GM12892 (cell line): ENCODE measurements around the gene ARHGAP32.

Experiments
- DNase-seq: peaks from one replicate; pipeline ENCODE4 v3.0.0; 2011; ENCODE audit not compliant: insufficient read length
- FAIRE-seq: peaks from 2 replicates; lab custom pipeline; 2011; peaks lifted over from hg19 to GRCh38; lab: Jason Lieb, UNC
- POLR2A ChIP-seq: IDR thresholded peaks from 2 replicates; pipeline ENCODE4 v1.6.1; 2011; ENCODE audit warnings: low read depth, low read length, control low read depth
- POLR2AphosphoS5 ChIP-seq: IDR thresholded peaks from 2 replicates; pipeline ENCODE4 v1.6.1; 2011; ENCODE audit warnings: low read depth, low read length, control low read depth
- TAF1 ChIP-seq: IDR thresholded peaks from 2 replicates; pipeline ENCODE4 v1.6.1; 2011; ENCODE audit warnings: low read depth, mild to moderate bottlenecking, control low read depth, low read length, borderline replicate concordance

ARHGAP32 gene

GRCh38 chr11:129222158-129222557 lies 30.0 kb upstream of the ARHGAP32 start:
- DNase-seq (no peak), FAIRE-seq (no peak)
- TF ChIP-seq POLR2AphosphoS5 (no peak), TAF1 (no peak), POLR2A (no peak)

- TF ChIP-seq TAF1: no peak
- TF ChIP-seq POLR2AphosphoS5: no peak
- no peak for TF ChIP-seq POLR2A
- no peak for DNase-seq
- no peak for FAIRE-seq
These were observed 23.6 kb upstream of the ARHGAP32 start for GRCh38 chr11:129215506-129216245.

- TF ChIP-seq POLR2A (no peak), TAF1 (no peak), POLR2AphosphoS5 (no peak)
- FAIRE-seq (no peak), DNase-seq (no peak)
These were observed 22.7 kb upstream of the ARHGAP32 start for GRCh38 chr11:129214710-129215295.

DNA sequence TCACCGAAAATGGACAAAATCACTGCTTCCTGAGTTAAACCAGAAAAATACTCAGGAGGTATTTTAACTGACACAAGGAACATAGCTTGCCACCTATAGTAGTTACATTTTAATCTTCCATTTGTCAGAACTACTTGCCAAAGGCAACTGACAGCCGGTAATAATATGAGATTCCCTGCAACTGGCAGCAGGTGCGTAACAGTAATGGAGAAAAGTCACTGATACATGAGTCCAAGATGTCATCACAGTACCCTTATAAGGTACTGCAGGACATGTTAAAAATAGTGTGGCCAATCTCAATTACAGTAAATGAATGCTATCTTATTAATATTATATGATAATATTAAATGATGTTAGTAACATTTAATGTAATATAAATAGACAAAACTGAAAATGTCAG lies 21.1 kb upstream of the ARHGAP32 start:
- DNase-seq: no peak
- no peak for FAIRE-seq
- TF ChIP-seq POLR2AphosphoS5 (no peak), POLR2A (no peak), TAF1 (no peak)

GRCh38 chr11:129211397-129211796 lies 19.3 kb upstream of the ARHGAP32 start:
- FAIRE-seq (no peak), DNase-seq (no peak)
- TF ChIP-seq TAF1 (no peak), POLR2A (no peak), POLR2AphosphoS5 (no peak)

DNA sequence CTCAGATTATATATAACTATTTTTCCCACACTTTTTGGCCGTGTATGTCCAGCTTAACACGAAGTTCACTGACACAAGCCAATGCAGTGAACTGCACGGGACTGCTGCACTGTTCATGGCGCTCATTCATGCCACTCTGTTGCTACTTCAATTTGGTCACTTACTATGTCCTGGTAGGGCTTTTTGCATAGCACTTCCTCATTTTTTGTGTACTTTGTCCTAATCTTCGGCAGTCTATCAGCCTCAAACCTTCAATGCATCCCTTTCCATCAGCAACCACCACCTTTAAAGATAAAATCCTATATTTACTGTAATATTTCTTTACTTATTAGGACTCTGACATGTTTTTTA lies 18.7 kb upstream of the ARHGAP32 start:
- FAIRE-seq (no peak), DNase-seq (no peak)
- TF ChIP-seq TAF1: no peak
- TF ChIP-seq POLR2AphosphoS5: no peak
- no peak for TF ChIP-seq POLR2A

GRCh38 chr11:129209891-129210830 lies 18.0 kb upstream of the ARHGAP32 start:
- DNase-seq: no peak
- no peak for FAIRE-seq
- no peak for TF ChIP-seq TAF1

DNA sequence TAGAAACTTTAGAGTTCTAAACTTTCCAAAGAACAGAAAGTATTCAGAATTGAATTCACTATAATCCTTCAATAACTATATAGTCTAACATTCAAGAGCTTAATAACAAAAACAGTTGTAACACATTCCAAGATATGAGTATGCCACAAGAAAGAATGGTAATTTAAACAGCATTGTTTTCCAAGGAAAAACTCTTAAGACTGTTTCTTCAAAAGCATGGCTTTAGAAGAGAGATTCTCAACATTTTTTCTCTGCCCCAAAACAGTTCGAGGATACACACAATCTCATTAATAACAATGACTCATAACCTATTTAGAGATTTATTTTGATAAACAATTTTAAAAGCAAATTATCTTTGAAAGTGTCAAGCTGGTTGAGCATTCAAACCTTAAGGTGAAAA lies 16.7 kb upstream of the ARHGAP32 start:
- FAIRE-seq: no peak
- no peak for DNase-seq
- no peak for TF ChIP-seq TAF1
- TF ChIP-seq POLR2A: no peak
- TF ChIP-seq POLR2AphosphoS5: no peak

DNA sequence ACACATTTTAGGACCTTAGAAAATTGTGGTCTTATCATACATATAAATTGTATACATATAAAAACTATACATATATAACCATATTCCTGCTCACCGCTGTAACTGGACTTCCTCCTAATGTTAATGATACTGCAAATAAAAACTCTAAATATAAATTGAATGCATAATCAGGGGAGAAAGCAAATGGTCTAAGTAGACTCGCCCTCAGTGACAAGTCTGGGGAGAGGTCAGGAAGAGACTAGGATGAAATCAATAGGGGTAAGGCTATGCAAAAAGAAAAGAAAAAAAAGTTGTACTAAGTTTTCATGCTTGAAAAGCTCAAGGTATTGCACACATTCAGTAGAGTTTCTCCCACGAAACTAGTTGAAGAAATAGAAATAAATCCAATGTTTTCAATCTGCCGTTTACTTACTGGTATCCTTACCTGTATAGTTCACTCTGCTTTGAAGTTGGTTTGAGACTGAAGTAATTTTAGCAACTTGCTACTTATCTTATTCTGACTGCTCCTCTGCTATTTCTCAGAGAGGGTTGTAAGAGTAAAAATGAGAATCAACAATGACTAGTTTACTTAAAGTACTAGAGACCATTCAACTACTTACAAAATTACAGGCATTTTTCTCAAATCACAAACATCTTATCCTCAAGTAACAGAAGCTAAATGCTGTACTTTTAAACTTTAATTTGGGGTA lies 12.2 kb upstream of the ARHGAP32 start:
- FAIRE-seq: no peak
- TF ChIP-seq POLR2A: no peak
- no peak for TF ChIP-seq POLR2AphosphoS5
- TF ChIP-seq TAF1: no peak
- no peak for DNase-seq

GRCh38 chr11:129202646-129203045 lies 10.5 kb upstream of the ARHGAP32 start:
- no peak for FAIRE-seq
- DNase-seq: no peak
- TF ChIP-seq POLR2AphosphoS5 (no peak), POLR2A (no peak), TAF1 (no peak)

GRCh38 chr11:129195682-129196081 lies 3.6 kb upstream of the ARHGAP32 start:
- DNase-seq (no peak), FAIRE-seq (no peak)
- no peak for TF ChIP-seq POLR2AphosphoS5
- no peak for TF ChIP-seq TAF1
- no peak for TF ChIP-seq POLR2A
